ENCODE data around the gene LAMTOR2. TPM values are rescaled to one million over a fixed set of nuclear protein-coding genes. Genes with fewer than 3 reads are reported as not detected.

LAMTOR2 gene
- polyA plus RNA-seq, 1 donor (not counting 4 experiments of a cell fraction or from before 2014, with no cell fraction given), result 67.5 TPM

- no peak for FAIRE-seq
- no peaks in the 10 kb centered on the region for H3K27me3 ChIP-seq (ENCODE audit: control insufficient read depth, extremely low read depth, insufficient read depth, low read length)
- H4K20me1 ChIP-seq (ENCODE audit: control insufficient read depth, extremely low read depth, insufficient read depth, low read length), result no peaks in the 10 kb centered on the region
- no peak overlapping the region for H2AFZ ChIP-seq (ENCODE audit: control insufficient read depth, low read length)
- no peaks in the 10 kb centered on the region for H3K9me3 ChIP-seq (ENCODE audit: control insufficient read depth, low read depth, low read length)
- no peak for DNase-seq (ENCODE audit: low read depth, low spot score)
- peaks cover 61% of the 10 kb centered on the region for H3K4me1 ChIP-seq (ENCODE audit: control insufficient read depth, extremely low read depth, insufficient read depth, low read length)
- no peaks in the 10 kb centered on the region for H3K36me3 ChIP-seq (ENCODE audit: control insufficient read depth in 2 of 2, extremely low read depth in 1 of 2, insufficient read depth in 2 of 2, low read length in 2 of 2)
- peaks cover 2% of the 10 kb centered on the region for H3K9me1 ChIP-seq (ENCODE audit: control insufficient read depth, extremely low read depth, insufficient read depth, low read length)
- dilution Hi-C loops (cut with MboI; ENCODE audit: extremely low pct_ligation_motif_present, low sequenced_read_pairs), result no loop called here
- no peak overlapping the region for H3K4me2 ChIP-seq (ENCODE audit: control insufficient read depth, extremely low read depth, insufficient read depth, low read depth, low read length)
- H3K79me2 ChIP-seq (ENCODE audit: control insufficient read depth, insufficient read depth, low read length), result no peaks in the 10 kb centered on the region
- H3K27ac ChIP-seq (ENCODE audit: control insufficient read depth, insufficient read depth, low read length), result no peak overlapping the region
- TF ChIP-seq CTCF (optimal IDR thresholded peaks at IDR 0.05 in 1 of 3, IDR thresholded peaks at IDR 0.05 in 1 of 3, conservative IDR thresholded peaks at IDR 0.05 in 1 of 3; ENCODE audit: extremely low read depth in 1 of 3, insufficient read depth in 2 of 3, low read length in 3 of 3), result no peak
- TF ChIP-seq EZH2 (IDR thresholded peaks at IDR 0.05; ENCODE audit: low read length), result no peak
- H3K4me3 ChIP-seq (ENCODE audit: control insufficient read depth in 2 of 3, extremely low read depth in 1 of 3, insufficient read depth in 2 of 3, low read depth in 1 of 3, low read length in 3 of 3), result no peak overlapping the region
- no peak overlapping the region for H3K9ac ChIP-seq (ENCODE audit: control insufficient read depth, extremely low read depth, insufficient read depth, low read length)
Measured at GRCh38 chr1:156099282-156099681, 44.7 kb downstream of the LAMTOR2 start.

- DNase-seq (ENCODE audit: low read depth, low spot score) (no peak), FAIRE-seq (no peak)
- H3K36me3 ChIP-seq (ENCODE audit: control insufficient read depth in 2 of 2, extremely low read depth in 1 of 2, insufficient read depth in 2 of 2, low read length in 2 of 2), result no peaks in the 10 kb centered on the region
- H3K79me2 ChIP-seq (ENCODE audit: control insufficient read depth, insufficient read depth, low read length), result peaks cover 2% of the 10 kb centered on the region
- no peak overlapping the region for H3K4me3 ChIP-seq (ENCODE audit: control insufficient read depth in 2 of 3, extremely low read depth in 1 of 3, insufficient read depth in 2 of 3, low read depth in 1 of 3, low read length in 3 of 3)
- no peaks in the 10 kb centered on the region for H3K9me3 ChIP-seq (ENCODE audit: control insufficient read depth, low read depth, low read length)
- dilution Hi-C loops (cut with MboI; ENCODE audit: extremely low pct_ligation_motif_present, low sequenced_read_pairs), result no loop called here
- no peaks in the 10 kb centered on the region for H4K20me1 ChIP-seq (ENCODE audit: control insufficient read depth, extremely low read depth, insufficient read depth, low read length)
- no peak overlapping the region for H3K27ac ChIP-seq (ENCODE audit: control insufficient read depth, insufficient read depth, low read length)
- peaks cover 72% of the 10 kb centered on the region for H3K4me1 ChIP-seq (ENCODE audit: control insufficient read depth, extremely low read depth, insufficient read depth, low read length)
- H3K9me1 ChIP-seq (ENCODE audit: control insufficient read depth, extremely low read depth, insufficient read depth, low read length), result peaks cover 2% of the 10 kb centered on the region
- H3K4me2 ChIP-seq (ENCODE audit: control insufficient read depth, extremely low read depth, insufficient read depth, low read depth, low read length), result peak overlapping the region; percentile 31
- H2AFZ ChIP-seq (ENCODE audit: control insufficient read depth, low read length), result no peak overlapping the region
- TF ChIP-seq CTCF (optimal IDR thresholded peaks at IDR 0.05 in 1 of 3, IDR thresholded peaks at IDR 0.05 in 1 of 3, conservative IDR thresholded peaks at IDR 0.05 in 1 of 3; ENCODE audit: extremely low read depth in 1 of 3, insufficient read depth in 2 of 3, low read length in 3 of 3) (no peak), EZH2 (IDR thresholded peaks at IDR 0.05; ENCODE audit: low read length) (no peak)
- no peak overlapping the region for H3K9ac ChIP-seq (ENCODE audit: control insufficient read depth, extremely low read depth, insufficient read depth, low read length)
- no peaks in the 10 kb centered on the region for H3K27me3 ChIP-seq (ENCODE audit: control insufficient read depth, extremely low read depth, insufficient read depth, low read length)
Measured at GRCh38 chr1:156100205-156100995, 45.8 kb downstream of the LAMTOR2 start.

Data from keratinocyte (primary cell).